ENCODE measurements around the gene SLCO3A1.
A peak's percentile ranks its signal among the peaks of the same experiment; 100 is the strongest.

GRCh38 chr15:91941871-91942658, 88.6 kb downstream of the SLCO3A1 start:
- TF ChIP-seq, protein P1, sequence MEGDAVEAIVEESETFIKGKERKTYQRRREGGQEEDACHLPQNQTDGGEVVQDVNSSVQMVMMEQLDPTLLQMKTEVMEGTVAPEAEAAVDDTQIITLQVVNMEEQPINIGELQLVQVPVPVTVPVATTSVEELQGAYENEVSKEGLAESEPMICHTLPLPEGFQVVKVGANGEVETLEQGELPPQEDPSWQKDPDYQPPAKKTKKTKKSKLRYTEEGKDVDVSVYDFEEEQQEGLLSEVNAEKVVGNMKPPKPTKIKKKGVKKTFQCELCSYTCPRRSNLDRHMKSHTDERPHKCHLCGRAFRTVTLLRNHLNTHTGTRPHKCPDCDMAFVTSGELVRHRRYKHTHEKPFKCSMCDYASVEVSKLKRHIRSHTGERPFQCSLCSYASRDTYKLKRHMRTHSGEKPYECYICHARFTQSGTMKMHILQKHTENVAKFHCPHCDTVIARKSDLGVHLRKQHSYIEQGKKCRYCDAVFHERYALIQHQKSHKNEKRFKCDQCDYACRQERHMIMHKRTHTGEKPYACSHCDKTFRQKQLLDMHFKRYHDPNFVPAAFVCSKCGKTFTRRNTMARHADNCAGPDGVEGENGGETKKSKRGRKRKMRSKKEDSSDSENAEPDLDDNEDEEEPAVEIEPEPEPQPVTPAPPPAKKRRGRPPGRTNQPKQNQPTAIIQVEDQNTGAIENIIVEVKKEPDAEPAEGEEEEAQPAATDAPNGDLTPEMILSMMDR (conservative IDR thresholded peaks at IDR 0.05; ENCODE audit: low read length), result peak; percentile 50
- TF ChIP-seq EZH2phosphoT487 (IDR thresholded peaks at IDR 0.05; ENCODE audit: borderline replicate concordance, low read depth, low read length), result no peak
